HFF-Myc (cell line): Measurements from ENCODE around the gene MUC13.
"Not testable (repeated sequence)": the region's sequence is repeated elsewhere in the genome, so short reads cannot be mapped to it uniquely, and the experiment has no call there.

Experiments
- DNase-seq: peaks from one replicate; pipeline ENCODE4 v3.0.0-alpha.2; 2011; ENCODE audit warnings: low read depth; ENCODE audit errors: extremely low read depth
- H3K4me3 ChIP-seq: replicated peaks from 2 replicates; pipeline ENCODE4 v1.5.1; 2011; ENCODE audit warnings: low read depth, mild to moderate bottlenecking, control low read depth, low read length
- CTCF ChIP-seq: IDR thresholded peaks from 2 replicates; pipeline ENCODE4 v1.5.1; 2012; ENCODE audit warnings: mild to moderate bottlenecking, low read depth, low read length, control low read depth; ENCODE audit errors: missing control alignments

MUC13 gene

GRCh38 chr3:124964387-124964786 is 29.8 kb upstream of the MUC13 start:
- no peak for DNase-seq
- no peak overlapping the region for H3K4me3 ChIP-seq
- TF ChIP-seq CTCF = no peak

- DNase-seq = no peak
- TF ChIP-seq CTCF = no peak
- H3K4me3 ChIP-seq = no peak overlapping the region
Measured at GRCh38 chr3:124963755-124964154, 29.2 kb upstream of the MUC13 start.

- no peak for TF ChIP-seq CTCF
- no peak overlapping the region for H3K4me3 ChIP-seq
- DNase-seq = no peak
Measured at GRCh38 chr3:124962403-124962940, 27.9 kb upstream of the MUC13 start.

GRCh38 chr3:124960698-124961097 is 26.1 kb upstream of the MUC13 start:
- no peak for DNase-seq
- no peak for TF ChIP-seq CTCF
- H3K4me3 ChIP-seq = no peak overlapping the region

GRCh38 chr3:124960105-124960504 is 25.6 kb upstream of the MUC13 start:
- H3K4me3 ChIP-seq = no peak overlapping the region
- DNase-seq = no peak
- no peak for TF ChIP-seq CTCF

- not testable (repeated sequence) for DNase-seq, H3K4me3 ChIP-seq
Measured at GRCh38 chr3:124957951-124958350, 23.4 kb upstream of the MUC13 start.

- H3K4me3 ChIP-seq = no peak overlapping the region
- no peak for DNase-seq
- TF ChIP-seq CTCF = no peak
Measured at GRCh38 chr3:124952282-124952855, 17.8 kb upstream of the MUC13 start.
